DMS114 treated with DMSO at 0.1 percent for 48 hours (cell line): ENCODE data around the gene SYTL5.
A peak's percentile ranks its signal among the peaks of the same experiment; 100 is the strongest.

Experiments used
- DNase-seq: peaks from one replicate; lab custom pipeline; 2025; ENCODE audit not compliant: unreplicated experiment; lab: John Stamatoyannopoulos, UW

SYTL5 gene

DNA sequence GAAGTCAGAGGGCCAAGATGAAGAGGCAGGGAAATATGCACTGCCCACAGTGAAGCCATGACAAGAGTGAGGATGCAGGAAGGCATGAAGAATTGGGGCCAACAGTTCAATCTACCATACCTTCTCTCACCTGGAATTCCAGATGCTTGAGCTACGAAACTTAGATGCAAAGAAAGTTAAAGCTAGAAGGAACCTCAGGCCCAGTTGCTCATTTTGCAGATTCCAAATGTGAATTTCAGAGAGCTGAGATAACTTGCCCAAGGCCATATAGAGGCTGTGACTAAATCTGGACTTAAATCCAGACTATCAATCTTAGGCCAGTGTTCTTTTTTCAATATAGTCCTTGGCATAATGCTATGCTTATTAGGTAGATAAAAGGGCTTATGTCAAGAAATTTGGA is 121.6 kb downstream of the SYTL5 start:
- DNase-seq: no peak

- no peak for DNase-seq
These were observed 123.0 kb downstream of the SYTL5 start for GRCh38 chrX:38129366-38129765.

GRCh38 chrX:38138157-38138891 is 132.0 kb downstream of the SYTL5 start:
- no peak for DNase-seq

DNA sequence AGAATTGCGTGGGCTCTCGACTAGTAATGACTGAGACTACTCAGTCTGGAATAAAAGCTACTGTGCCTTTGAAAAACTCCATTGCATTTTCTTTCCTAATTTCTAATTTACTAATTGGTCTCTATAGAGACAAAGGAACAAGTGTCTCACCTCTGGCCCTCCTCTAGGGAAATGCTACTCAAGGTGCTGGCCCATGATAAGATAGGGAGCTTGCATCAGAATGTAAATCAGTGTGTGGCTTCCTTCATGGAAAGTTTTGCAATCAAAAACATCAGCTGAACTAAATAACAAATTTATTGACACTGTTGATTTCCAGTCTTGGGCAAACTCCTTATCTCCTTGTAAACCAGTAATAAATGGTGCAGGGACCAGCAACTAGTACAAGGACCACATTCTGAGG is 132.5 kb downstream of the SYTL5 start:
- no peak for DNase-seq

- DNase-seq: no peak
These were observed 136.3 kb downstream of the SYTL5 start for GRCh38 chrX:38142610-38143009.

DNA sequence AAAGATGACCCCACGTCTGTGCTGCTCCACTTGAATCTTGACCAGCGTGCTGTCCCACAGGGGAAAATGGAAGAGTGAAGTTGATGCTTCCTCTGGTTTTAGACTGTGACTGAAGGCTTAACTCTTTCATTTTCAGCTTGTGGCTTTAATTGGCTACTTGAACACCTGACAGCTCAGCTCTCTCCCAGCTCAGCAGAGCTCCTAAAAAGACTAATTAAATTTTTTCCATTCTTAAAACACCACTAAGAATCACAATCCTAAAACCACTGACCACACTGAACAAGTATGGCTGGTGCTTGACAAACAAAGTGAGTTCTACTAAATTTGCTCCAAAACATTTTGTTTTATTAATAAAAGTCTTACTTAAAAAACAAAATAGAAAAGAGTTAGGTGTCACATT is 142.7 kb downstream of the SYTL5 start:
- DNase-seq: no peak

GRCh38 chrX:38150993-38151392 is 144.6 kb downstream of the SYTL5 start:
- no peak for DNase-seq

GRCh38 chrX:38151441-38151840 is 145.1 kb downstream of the SYTL5 start:
- DNase-seq: no peak

- no peak for DNase-seq
These were observed 148.0 kb downstream of the SYTL5 start for GRCh38 chrX:38154340-38154739.

DNA sequence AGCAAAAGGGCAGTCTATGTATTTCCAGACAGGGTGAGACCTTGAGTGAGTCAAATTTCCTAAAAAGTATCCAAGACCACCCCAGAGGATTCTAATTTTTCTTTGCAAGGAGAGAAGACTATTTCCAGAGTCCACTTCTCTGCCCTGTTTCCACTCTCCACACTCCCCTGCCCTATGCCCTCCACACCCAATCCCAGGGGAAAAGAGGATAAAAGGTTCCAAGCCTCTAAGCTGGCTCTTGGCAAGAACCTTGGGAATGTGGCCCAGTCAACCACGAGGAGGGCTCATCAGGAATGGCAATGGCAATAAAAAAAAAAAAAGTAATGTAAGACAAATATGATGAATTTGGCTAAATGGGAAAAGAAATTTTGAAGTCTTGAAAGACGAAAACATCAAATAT is 148.5 kb downstream of the SYTL5 start:
- DNase-seq: no peak

DNA sequence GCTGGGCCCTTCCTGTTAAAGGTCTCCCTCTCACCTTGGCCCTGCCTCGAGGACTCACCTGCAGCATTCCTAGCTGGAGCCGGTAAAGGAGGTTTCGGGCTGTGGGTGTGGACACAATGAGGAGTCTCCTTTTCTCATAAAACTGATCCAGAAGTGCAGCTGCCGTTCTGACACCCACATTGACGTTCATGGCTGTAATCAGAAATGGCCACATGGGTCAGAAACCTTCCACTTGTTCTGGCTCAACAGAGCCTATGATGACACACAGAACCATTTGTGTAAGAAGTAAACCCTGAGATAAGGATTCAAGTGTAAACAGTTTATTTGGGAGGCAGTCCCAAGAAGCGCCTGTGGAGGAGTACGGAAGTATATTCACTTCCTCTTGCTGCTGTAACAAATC is 150.5 kb downstream of the SYTL5 start:
- DNase-seq: no peak

- no peak for DNase-seq
These were observed 156.8 kb downstream of the SYTL5 start for GRCh38 chrX:38163193-38163592.

DNA sequence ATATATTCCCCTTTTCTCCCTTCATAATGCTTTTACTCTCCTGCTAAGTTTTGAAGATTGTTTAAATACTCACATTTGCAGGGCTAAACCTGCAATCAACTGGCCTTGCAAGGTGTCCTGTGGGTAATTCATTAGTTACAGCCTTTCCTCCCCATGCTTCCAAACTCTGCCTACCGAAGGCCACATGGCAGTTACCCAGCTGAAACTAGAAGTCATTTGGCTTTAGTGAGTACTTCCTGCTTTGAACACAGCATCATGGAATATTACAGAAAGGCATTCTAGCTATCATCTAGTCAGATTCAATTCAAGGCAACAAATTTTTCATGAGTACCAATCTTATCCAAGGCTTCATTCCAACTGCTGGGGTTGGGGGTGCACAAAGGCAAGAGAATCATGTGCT is 158.7 kb downstream of the SYTL5 start:
- no peak for DNase-seq

- no peak for DNase-seq
These were observed 160.2 kb downstream of the SYTL5 start for GRCh38 chrX:38166478-38167083.

DNA sequence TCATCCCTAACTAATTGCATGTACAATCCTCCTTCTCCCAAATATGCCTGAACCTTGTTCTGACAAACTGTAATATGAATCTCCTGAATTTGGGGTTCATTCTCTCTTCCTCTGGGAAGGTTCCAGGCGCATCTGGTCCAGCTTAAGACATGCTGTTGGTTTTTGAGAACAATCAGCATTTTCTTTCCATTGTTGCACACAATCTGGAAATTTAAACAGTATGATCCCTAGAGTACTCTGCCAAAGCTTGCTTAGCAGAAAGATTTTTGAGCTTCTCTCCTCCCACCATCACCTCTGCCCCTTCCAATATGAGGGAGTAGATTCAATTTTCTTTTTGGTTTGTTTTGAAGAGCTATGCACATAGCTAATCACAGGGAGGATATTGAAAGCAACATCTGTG is 164.2 kb downstream of the SYTL5 start:
- no peak for DNase-seq

- no peak for DNase-seq
These were observed 166.2 kb downstream of the SYTL5 start for GRCh38 chrX:38172596-38172995.

GRCh38 chrX:38175139-38175538 is 168.8 kb downstream of the SYTL5 start:
- DNase-seq: peak; percentile 19

DNA sequence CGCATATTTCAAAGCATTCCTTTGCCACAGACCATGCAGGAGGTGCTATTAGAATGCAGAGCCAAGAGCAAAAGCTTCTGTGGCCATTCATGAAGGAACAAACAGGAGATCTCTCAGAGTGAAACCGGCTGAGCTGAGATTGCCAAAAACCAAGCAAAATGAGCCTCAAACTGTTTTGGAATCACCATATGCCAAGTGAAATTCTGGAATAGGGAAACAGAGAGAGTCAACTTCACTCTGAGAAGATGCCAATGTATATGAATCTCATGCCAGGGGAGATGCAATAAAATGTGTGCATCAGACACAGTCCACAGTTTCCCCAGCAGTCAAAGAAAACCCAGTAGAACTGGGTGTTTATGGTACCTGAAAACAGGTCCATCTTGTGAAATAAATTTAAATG is 172.0 kb downstream of the SYTL5 start:
- DNase-seq: no peak
